Astrocyte of the cerebellum (primary cell): ENCODE data around the gene ATN1.

ENCODE experiments used
- DNase-seq: peaks from one replicate; pipeline ENCODE4 v3.0.0-alpha.2; 2011; ENCODE audit warnings: low read depth
- H3K4me3 ChIP-seq: 2 replicates; pipeline ENCODE4 v1.5.1; 2011; ENCODE audit warnings: mild to moderate bottlenecking, low read depth, low read length, moderate library complexity
- in situ Hi-C: cut with HindIII; loops from 2 replicates; pipeline ENCODE4 v1.10.0; 2017; ENCODE audit warnings: low sequenced_read_pairs
- TF ChIP-seq, protein P1 (sequence below): IDR thresholded peaks from 2 replicates; pipeline ENCODE4 v1.5.1; 2012; ENCODE audit warnings: low read length, low read depth, moderate library complexity, mild to moderate bottlenecking; ENCODE audit errors: missing control alignments

Gene ATN1

DNA sequence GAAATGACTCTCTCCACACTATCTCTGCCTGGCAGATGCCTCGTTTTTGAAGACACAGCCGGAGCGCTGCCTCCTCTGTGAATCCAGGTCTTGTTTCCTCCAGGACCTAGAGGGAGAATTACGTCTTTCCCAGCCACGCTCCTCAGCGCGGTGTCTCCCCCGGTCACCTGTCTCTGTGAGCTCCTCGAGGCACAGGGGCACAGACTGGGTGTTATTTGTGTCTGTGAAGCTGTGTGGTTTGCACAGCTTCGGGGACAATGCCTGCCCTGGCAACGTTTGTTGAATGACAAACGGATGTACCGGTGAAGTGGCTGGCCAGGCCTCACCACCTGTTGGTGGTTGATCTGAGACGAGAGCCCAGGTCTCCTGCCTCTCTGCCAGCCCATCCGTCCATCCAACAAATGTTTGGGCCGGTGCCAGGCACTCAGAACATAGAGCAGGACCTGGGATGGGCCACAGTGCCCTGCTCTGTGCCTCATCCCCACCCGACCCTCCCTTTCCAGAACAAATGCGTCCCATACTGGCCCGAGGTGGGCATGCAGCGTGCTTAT lies 29.5 kb downstream of the ATN1 start:
- no peak overlapping the region for H3K4me3 ChIP-seq
- in situ Hi-C loops = no loop called here
- DNase-seq = no peak
- TF ChIP-seq, protein P1, sequence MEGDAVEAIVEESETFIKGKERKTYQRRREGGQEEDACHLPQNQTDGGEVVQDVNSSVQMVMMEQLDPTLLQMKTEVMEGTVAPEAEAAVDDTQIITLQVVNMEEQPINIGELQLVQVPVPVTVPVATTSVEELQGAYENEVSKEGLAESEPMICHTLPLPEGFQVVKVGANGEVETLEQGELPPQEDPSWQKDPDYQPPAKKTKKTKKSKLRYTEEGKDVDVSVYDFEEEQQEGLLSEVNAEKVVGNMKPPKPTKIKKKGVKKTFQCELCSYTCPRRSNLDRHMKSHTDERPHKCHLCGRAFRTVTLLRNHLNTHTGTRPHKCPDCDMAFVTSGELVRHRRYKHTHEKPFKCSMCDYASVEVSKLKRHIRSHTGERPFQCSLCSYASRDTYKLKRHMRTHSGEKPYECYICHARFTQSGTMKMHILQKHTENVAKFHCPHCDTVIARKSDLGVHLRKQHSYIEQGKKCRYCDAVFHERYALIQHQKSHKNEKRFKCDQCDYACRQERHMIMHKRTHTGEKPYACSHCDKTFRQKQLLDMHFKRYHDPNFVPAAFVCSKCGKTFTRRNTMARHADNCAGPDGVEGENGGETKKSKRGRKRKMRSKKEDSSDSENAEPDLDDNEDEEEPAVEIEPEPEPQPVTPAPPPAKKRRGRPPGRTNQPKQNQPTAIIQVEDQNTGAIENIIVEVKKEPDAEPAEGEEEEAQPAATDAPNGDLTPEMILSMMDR = no peak

DNA sequence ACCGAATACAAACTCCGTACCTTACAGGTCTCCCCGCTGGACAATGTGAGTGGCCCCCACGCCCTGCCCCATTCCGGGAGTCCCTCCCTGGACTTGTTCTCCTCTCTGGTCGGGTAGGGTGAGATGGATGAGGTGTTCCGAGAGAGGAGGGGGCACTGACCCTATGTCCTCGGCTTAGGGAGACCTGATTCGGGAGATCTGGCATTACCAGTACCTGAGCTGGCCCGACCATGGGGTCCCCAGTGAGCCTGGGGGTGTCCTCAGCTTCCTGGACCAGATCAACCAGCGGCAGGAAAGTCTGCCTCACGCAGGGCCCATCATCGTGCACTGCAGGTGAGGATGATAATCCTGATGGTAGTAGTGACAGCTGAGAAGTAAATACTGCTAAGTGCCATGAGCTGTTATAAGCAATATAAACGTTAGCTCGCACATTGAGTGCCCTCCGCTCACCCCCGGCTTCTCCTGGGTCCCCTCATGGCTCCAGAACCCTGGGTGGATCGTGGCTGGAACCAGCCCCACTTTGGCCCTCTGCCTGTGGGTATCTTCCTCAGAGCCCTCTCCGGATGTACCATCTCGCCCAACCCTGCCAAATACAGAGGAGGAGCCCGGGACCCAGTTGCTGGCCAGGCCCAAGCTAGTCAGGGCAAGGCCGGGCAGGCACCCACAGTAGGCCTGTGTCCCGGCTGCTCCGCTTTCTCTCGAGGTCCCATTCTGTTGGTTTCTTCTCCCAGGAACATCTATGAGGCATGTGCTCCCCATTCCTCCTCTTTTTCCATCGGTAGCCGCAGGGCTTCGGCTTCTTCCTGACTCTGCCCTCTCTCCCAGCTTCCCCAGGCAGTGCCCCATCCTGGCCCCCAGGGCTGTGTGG lies 30.2 kb downstream of the ATN1 start:
- TF ChIP-seq, protein P1 = no peak
- no peak for DNase-seq
- no peak overlapping the region for H3K4me3 ChIP-seq

DNA sequence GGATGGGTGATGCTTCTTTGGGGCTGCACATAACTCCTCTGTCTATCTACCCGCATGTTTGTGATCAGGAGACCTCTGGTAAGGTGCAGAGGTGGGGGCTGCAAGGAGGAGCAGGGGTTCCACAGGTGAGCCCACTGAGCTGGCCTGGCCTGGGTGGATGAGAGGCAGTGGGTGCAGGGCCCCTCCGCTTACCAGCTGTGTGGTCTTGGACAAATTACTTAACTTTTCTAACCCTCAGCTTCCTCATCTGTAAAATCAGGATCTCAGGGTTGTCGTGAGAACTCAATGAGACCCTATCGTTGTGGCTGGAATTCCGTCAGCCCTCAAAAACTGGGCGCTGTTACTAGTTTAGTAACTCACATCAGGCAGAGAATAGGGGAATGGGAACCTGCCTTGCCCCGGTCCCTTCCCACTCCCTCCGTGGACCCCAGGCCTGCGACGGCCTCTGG lies 30.9 kb downstream of the ATN1 start:
- no peak overlapping the region for H3K4me3 ChIP-seq
- in situ Hi-C loops = no loop called here
- no peak for DNase-seq
- TF ChIP-seq, protein P1 = no peak

More for the DNA sequence above, 30.2 kb downstream of the ATN1 start:
- in situ Hi-C loops = no loop called here

DNA sequence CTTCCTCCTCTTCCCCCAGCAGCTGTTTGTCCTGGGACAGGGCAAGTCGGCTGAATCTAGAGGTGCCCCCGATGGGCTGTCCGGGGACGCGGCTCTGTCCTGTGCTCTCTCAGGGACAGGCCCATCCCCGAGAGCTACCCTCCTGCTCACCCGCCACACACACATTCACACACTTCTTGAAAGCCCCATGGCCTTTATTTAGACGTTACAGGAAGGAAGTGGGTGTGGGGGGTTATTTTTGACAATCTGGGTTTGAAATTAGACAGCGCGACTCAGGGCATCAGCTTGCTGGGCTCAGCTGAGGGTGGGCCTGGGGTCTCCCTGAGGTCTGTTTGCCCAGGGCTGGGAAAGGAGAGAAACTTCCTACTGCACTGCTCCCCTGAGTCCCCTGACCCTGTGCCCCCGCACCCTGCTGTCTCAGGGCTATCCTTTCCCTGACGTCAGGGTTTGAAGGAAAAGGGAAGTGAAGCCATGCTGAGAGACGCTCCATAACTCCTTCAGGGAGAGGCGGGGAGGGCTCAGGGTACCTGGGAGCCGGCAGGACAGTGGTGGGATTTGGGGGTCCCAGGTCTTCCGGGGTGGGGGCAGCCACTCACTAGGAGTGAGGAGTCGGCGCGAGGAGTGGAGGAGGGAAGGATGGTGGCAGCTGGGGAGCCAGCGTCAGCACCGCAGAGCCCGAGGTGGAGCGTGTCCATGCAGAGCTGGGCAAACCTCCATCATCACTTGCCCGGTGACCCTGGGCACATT lies 31.5 kb downstream of the ATN1 start:
- in situ Hi-C loops = no loop called here
- DNase-seq = no peak
- TF ChIP-seq, protein P1 = no peak
- no peak overlapping the region for H3K4me3 ChIP-seq

DNA sequence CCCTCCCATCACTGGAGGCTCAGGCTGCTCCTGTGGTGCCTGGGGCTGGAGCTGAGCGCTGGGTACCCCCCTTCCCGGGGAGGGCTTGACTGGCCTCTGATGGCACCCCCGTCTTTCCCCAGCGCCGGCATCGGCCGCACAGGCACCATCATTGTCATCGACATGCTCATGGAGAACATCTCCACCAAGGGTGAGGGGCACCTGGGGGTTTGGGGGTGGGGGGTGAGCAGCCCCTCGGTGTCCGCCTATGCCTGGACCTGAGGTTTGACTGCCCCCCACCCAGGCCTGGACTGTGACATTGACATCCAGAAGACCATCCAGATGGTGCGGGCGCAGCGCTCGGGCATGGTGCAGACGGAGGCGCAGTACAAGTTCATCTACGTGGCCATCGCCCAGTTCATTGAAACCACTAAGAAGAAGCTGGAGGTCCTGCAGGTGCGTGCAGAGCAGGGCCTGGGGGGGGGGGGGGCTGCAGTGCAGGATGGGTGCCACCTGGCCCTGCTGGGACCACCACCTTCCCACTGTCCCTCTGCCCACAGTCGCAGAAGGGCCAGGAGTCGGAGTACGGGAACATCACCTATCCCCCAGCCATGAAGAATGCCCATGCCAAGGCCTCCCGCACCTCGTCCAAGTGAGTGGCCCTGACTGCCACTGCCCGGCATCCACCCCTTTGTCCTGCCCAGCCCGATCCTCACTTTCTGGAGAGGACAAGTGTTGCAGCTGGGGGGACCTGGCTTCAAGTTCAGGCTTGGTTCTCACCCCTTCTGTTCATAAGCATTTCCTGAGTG lies 32.2 kb downstream of the ATN1 start:
- TF ChIP-seq, protein P1 = no peak
- no peak overlapping the region for H3K4me3 ChIP-seq
- DNase-seq = no peak
- in situ Hi-C loops = no loop called here
